Thyroid gland (tissue), 4 donors: ENCODE measurements around the gene ZNF81.
"Not testable (repeated sequence)": the region's sequence is repeated elsewhere in the genome, so short reads cannot be mapped to it uniquely, and the experiment has no call there.

Source experiments
- CTCF ChIP-seq, 6 experiments: fragments of 200-600 bp in 3 of 6; fragments of 450-650 bp in 3 of 6; sonication (generic) in 3 of 6; IDR thresholded peaks; one replicate each; pipeline ENCODE4 v1.5.1; 2016 to 2019; ENCODE audit warnings: antibody characterized with exemption in 6 of 6, mild to moderate bottlenecking in 2 of 6, inconsistent platforms in 1 of 6, moderate library complexity in 1 of 6
- POLR2A ChIP-seq, 2 donors: fragments of 450-650 bp; IDR thresholded peaks; one replicate each; pipeline ENCODE4 v1.6.1; 2017; ENCODE audit warnings: antibody characterized with exemption in 2 of 2, mild to moderate bottlenecking in 2 of 2, moderate library complexity in 1 of 2

GRCh38 chrX:47955295-47955694 lies 118.6 kb downstream of the ZNF81 start:
- not testable (repeated sequence) for TF ChIP-seq CTCF, POLR2A (IDR thresholded peaks at IDR 0.05)
